Vagina (tissue), 2 donors: ENCODE measurements around the gene ARPIN.

Source experiments
- CTCF ChIP-seq, 3 experiments: fragments of 450-650 bp in 2 of 3; fragments of 200-600 bp in 1 of 3; sonication (generic) in 1 of 3; IDR thresholded peaks; one replicate each; pipeline ENCODE4 v1.5.1; 2017 to 2019; ENCODE audit warnings: antibody characterized with exemption in 3 of 3, mild to moderate bottlenecking in 2 of 3, moderate library complexity in 2 of 3
- POLR2A ChIP-seq, 2 donors: fragments of 450-650 bp; IDR thresholded peaks; one replicate each; pipeline ENCODE4 v1.6.1; 2017; ENCODE audit warnings: antibody characterized with exemption in 2 of 2, mild to moderate bottlenecking in 2 of 2, moderate library complexity in 2 of 2
- POLR2AphosphoS5 ChIP-seq, 2 donors: sonication (generic); formaldehyde crosslinking; IDR thresholded peaks; one replicate each; pipeline ENCODE4 v1.9.0; 2017; ENCODE audit warnings: antibody characterized with exemption in 2 of 2, mild to moderate bottlenecking in 2 of 2, low read depth in 1 of 2; ENCODE audit not compliant: insufficient read depth in 1 of 2

- TF ChIP-seq CTCF (IDR thresholded peaks at IDR 0.05) (no peak), POLR2A (IDR thresholded peaks at IDR 0.05) (no peak), POLR2AphosphoS5 (IDR thresholded peaks at IDR 0.05; ENCODE audit: insufficient read depth in 1 of 2, low read depth in 1 of 2) (no peak)
These were observed 3.1 kb downstream of the ARPIN start for GRCh38 chr15:89909611-89910010.
